H1 (cell line): ENCODE data around the gene TSC2. TPM values are rescaled to one million over a fixed set of nuclear protein-coding genes. Genes with fewer than 3 reads are reported as not detected.

Experiments
- CTCF ChIA-PET: fragments of 300-600 bp; sonication (Branson Sonifier 250); formaldehyde crosslinking; loops from one replicate; lab custom pipeline; 2021; ENCODE audit not compliant: partially characterized antibody; lab: Charles Lee
- POLR2A ChIA-PET: fragments of 300-600 bp; sonication (Branson Sonifier 250); formaldehyde crosslinking; loops from one replicate; lab custom pipeline; 2021; ENCODE audit warnings: inconsistent platforms; ENCODE audit not compliant: partially characterized antibody; lab: Charles Lee
- DNase-seq, 2 experiments: peaks; one replicate each; pipeline versions ENCODE4 v3.0.0 to v3.0.0-alpha.2; 2010 to 2022; ENCODE audit warnings: low spot score in 2 of 2, low read depth in 1 of 2, mixed read lengths in 1 of 2
- FAIRE-seq: peaks from 2 replicates; lab custom pipeline; 2011; peaks lifted over from hg19 to GRCh38; lab: Jason Lieb, UNC
- H2AFZ ChIP-seq: 2 replicates; pipeline ENCODE4 v1.8.1; 2012; ENCODE audit warnings: low read length, inconsistent platforms
- H2AK5ac ChIP-seq: 2 replicates; pipeline ENCODE4 v1.6.1; 2013; ENCODE audit warnings: low read depth, low read length
- H2BK120ac ChIP-seq: replicated peaks from 2 replicates; pipeline ENCODE3; 2013; ENCODE audit warnings: low read depth, low read length, inconsistent platforms
- H2BK12ac ChIP-seq: 2 replicates; pipeline ENCODE4 v1.6.1; 2013; ENCODE audit warnings: low read depth, low read length
- H2BK15ac ChIP-seq: 2 replicates; pipeline ENCODE4 v1.6.1; 2013; ENCODE audit warnings: low read length
- H2BK20ac ChIP-seq: 2 replicates; pipeline ENCODE4 v1.6.1; 2013; ENCODE audit warnings: low read length
- H2BK5ac ChIP-seq: 2 replicates; pipeline ENCODE4 v1.6.1; 2013; ENCODE audit warnings: low read depth, low read length
- H3K14ac ChIP-seq: 2 replicates; pipeline ENCODE4 v1.6.1; 2013; ENCODE audit warnings: inconsistent platforms; ENCODE audit not compliant: insufficient read length
- H3K18ac ChIP-seq: 2 replicates; pipeline ENCODE4 v1.6.1; 2013; ENCODE audit warnings: low read length; ENCODE audit errors: extremely low read depth
- H3K23ac ChIP-seq: 2 replicates; pipeline ENCODE4 v1.6.1; 2013; ENCODE audit warnings: inconsistent platforms; ENCODE audit not compliant: insufficient read length
- H3K23me2 ChIP-seq: 2 replicates; pipeline ENCODE4 v1.6.1; 2013; ENCODE audit warnings: low read depth, low read length
- H3K27ac ChIP-seq: 2 replicates; pipeline ENCODE4 v1.6.1; 2011; ENCODE audit warnings: low read depth, low read length, inconsistent platforms
- H3K27me3 ChIP-seq, 4 experiments: replicated peaks in 1 of 4; 1 replicate in 1 of 4; 2 replicates in 3 of 4; pipeline versions ENCODE4 v1.6.1 to v1.8.1; 2011 to 2013; ENCODE audit warnings: low read length in 3 of 4, mild to moderate bottlenecking in 3 of 4, inconsistent platforms in 2 of 4, mixed read lengths in 2 of 4, moderate library complexity in 1 of 4; ENCODE audit not compliant: control insufficient read depth in 3 of 4, insufficient read depth in 3 of 4; ENCODE audit errors: extremely low read depth in 1 of 4
- H3K36me3 ChIP-seq, 4 experiments: 2 replicates each; pipeline versions ENCODE4 v1.6.1 to v1.8.1; 2011 to 2013; ENCODE audit warnings: mild to moderate bottlenecking in 4 of 4, low read length in 3 of 4, moderate library complexity in 2 of 4, control low read depth in 1 of 4, inconsistent platforms in 1 of 4; ENCODE audit not compliant: insufficient read depth in 4 of 4, control insufficient read depth in 2 of 4
- H3K4ac ChIP-seq: replicated peaks from 2 replicates; pipeline ENCODE3; 2013; ENCODE audit warnings: low read length, low read depth, mixed read lengths, inconsistent platforms; ENCODE audit not compliant: insufficient read length
- H3K4me1 ChIP-seq, 4 experiments: replicated peaks in 1 of 4; 1 replicate in 1 of 4; 2 replicates in 3 of 4; pipeline versions ENCODE4 v1.6.1 to v1.8.1; 2011 to 2013; ENCODE audit warnings: low read length in 3 of 4, inconsistent platforms in 2 of 4, mixed read lengths in 1 of 4; ENCODE audit not compliant: insufficient read depth in 4 of 4, control insufficient read depth in 3 of 4
- H3K4me2 ChIP-seq, 2 experiments: 2 replicates each; pipeline versions ENCODE4 v1.6.1 to v1.8.1; 2011 to 2013; ENCODE audit warnings: low read depth in 2 of 2, low read length in 2 of 2, control low read depth in 1 of 2, inconsistent platforms in 1 of 2, mild to moderate bottlenecking in 1 of 2; ENCODE audit not compliant: insufficient read depth in 1 of 2
- H3K4me3 ChIP-seq, 4 experiments: fragments of 200-600, 300-600 bp in 1 of 4; sonication (generic), shearing (Covaris generic), sonication (Bioruptor Twin) in 1 of 4; 2 replicates each; pipeline versions ENCODE4 v1.5.1 to v1.8.1; 2011 to 2016; ENCODE audit warnings: low read length in 4 of 4, low read depth in 3 of 4, control low read depth in 2 of 4, inconsistent platforms in 2 of 4, mild to moderate bottlenecking in 2 of 4, mixed read lengths in 1 of 4, moderate library complexity in 1 of 4; ENCODE audit not compliant: insufficient read depth in 2 of 4; ENCODE audit errors: extremely low read depth in 1 of 4
- H3K56ac ChIP-seq: replicated peaks from 2 replicates; pipeline ENCODE3; 2013; ENCODE audit warnings: low read depth, mild to moderate bottlenecking, mixed read lengths, low read length, inconsistent platforms; ENCODE audit not compliant: insufficient read length
- H3K79me1 ChIP-seq: 2 replicates; pipeline ENCODE4 v1.6.1; 2013; ENCODE audit warnings: low read depth, low read length, control low read depth
- H3K79me2 ChIP-seq, 2 experiments: 2 replicates each; pipeline versions ENCODE4 v1.6.1 to v1.8.1; 2012 to 2013; ENCODE audit warnings: low read length in 2 of 2, mild to moderate bottlenecking in 2 of 2, inconsistent platforms in 1 of 2; ENCODE audit not compliant: insufficient read depth in 2 of 2, control insufficient read depth in 1 of 2
- H3K9ac ChIP-seq, 4 experiments: replicated peaks in 1 of 4; 1 replicate in 1 of 4; 2 replicates in 3 of 4; pipeline versions ENCODE4 v1.6.1 to v1.8.1; 2011 to 2013; ENCODE audit warnings: low read depth in 3 of 4, low read length in 3 of 4, control low read depth in 2 of 4, mild to moderate bottlenecking in 2 of 4, moderate library complexity in 2 of 4, inconsistent platforms in 1 of 4; ENCODE audit errors: extremely low read depth in 1 of 4
- H3K9me3 ChIP-seq, 2 experiments: 2 replicates each; pipeline versions ENCODE4 v1.6.1 to v1.8.1; 2012 to 2013; ENCODE audit warnings: mild to moderate bottlenecking in 2 of 2, moderate library complexity in 2 of 2, control low read depth in 1 of 2, inconsistent platforms in 1 of 2, low read depth in 1 of 2, low read length in 1 of 2, mixed read lengths in 1 of 2; ENCODE audit not compliant: insufficient read depth in 2 of 2
- H4K20me1 ChIP-seq, 2 experiments: replicated peaks in 1 of 2; 2 replicates each; pipeline versions ENCODE3 to v1.8.1; 2011 to 2013; ENCODE audit warnings: inconsistent platforms in 2 of 2, low read length in 2 of 2, mild to moderate bottlenecking in 1 of 2; ENCODE audit not compliant: insufficient read depth in 2 of 2, control insufficient read depth in 1 of 2
- H4K5ac ChIP-seq: 2 replicates; pipeline ENCODE4 v1.6.1; 2013; ENCODE audit warnings: low read length, low read depth, mixed read lengths, inconsistent platforms; ENCODE audit not compliant: insufficient read length
- H4K8ac ChIP-seq: 2 replicates; pipeline ENCODE4 v1.8.0; 2013; ENCODE audit warnings: mild to moderate bottlenecking, moderate library complexity, low read length, inconsistent platforms; ENCODE audit not compliant: insufficient read depth; ENCODE audit errors: extremely low read depth
- H4K91ac ChIP-seq: replicated peaks from 2 replicates; pipeline ENCODE3; 2013; ENCODE audit warnings: low read length, mixed read lengths, inconsistent platforms; ENCODE audit not compliant: insufficient read length
- KDM1A ChIP-seq: fragments of 200-600, 300-600 bp; sonication (generic); IDR thresholded peaks from 2 replicates; pipeline ENCODE4 v1.7.1; 2016; ENCODE audit warnings: mild to moderate bottlenecking, low read length, borderline replicate concordance
- KDM4A ChIP-seq: IDR thresholded peaks from one replicate; pipeline ENCODE4 v1.7.1; 2012; ENCODE audit warnings: low read depth, mild to moderate bottlenecking, moderate library complexity, low read length, inconsistent platforms; ENCODE audit not compliant: severe bottlenecking
- NRF1 ChIP-seq: IDR thresholded peaks from 2 replicates; pipeline ENCODE4 v1.6.1; 2011; ENCODE audit warnings: mild to moderate bottlenecking, low read depth, low read length, improper control_type of control experiment
- SIN3A ChIP-seq, 2 experiments: IDR thresholded peaks in 1 of 2; conservative IDR thresholded peaks in 1 of 2; 2 replicates each; pipeline ENCODE4 v1.6.1; 2011 to 2012; ENCODE audit warnings: low read length in 2 of 2, improper control_type of control experiment in 1 of 2, low read depth in 1 of 2, mild to moderate bottlenecking in 1 of 2
- SIRT6 ChIP-seq: IDR thresholded peaks from one replicate; pipeline ENCODE4 v1.7.1; 2012; ENCODE audit warnings: low read length, inconsistent platforms
- SP2 ChIP-seq: IDR thresholded peaks from 2 replicates; pipeline ENCODE4 v1.6.1; 2012; ENCODE audit warnings: mild to moderate bottlenecking, low read length, inconsistent platforms
- TBP ChIP-seq: IDR thresholded peaks from 2 replicates; pipeline ENCODE4 v1.6.1; 2011; ENCODE audit warnings: low read depth, low read length, improper control_type of control experiment
- WGBS, 2 experiments: shearing (Covaris generic) in 1 of 2; methylation state at CpG; one replicate each; pipeline versions ENCODE4 v1.1.6 to v1.1.7; 2013 to 2015; ENCODE audit warnings: low lambda C conversion rate in 2 of 2, mixed read lengths in 2 of 2, inconsistent platforms in 1 of 2, low coverage in 1 of 2, missing lambda C conversion rate in 1 of 2; ENCODE audit not compliant: insufficient replicate concordance in 2 of 2, insufficient coverage in 1 of 2, insufficient read length in 1 of 2; ENCODE audit errors: extremely low coverage in 1 of 2, missing lambda C conversion rate in 1 of 2; 5-methylcytosine and 5-hydroxymethylcytosine counted together
- polyA plus RNA-seq, 7 experiments: library from polyadenylated mRNA; depleted of rRNA in 3 of 7; stranded (reverse) in 5 of 7; unstranded in 2 of 7; fragments of >200 nt in 5 of 7; fragments of 200-250 nt in 2 of 7; gene quantifications; 1 replicate in 5 of 7; 2 replicates in 1 of 7; 4 replicates in 1 of 7; pipeline versions ENCODE4 v1.2.1 to v1.2.3, GENCODE V29; 2011 to 2013; ENCODE audit warnings: missing spikeins in 2 of 7, mixed read lengths in 2 of 7
- total RNA-seq: library from RNA; stranded (reverse); fragmentation: NEBNext Ultra II Directional; extraction: Animal tissue kit (Norgen Biotek cat#: 25700); gene quantifications from 2 replicates; pipeline ENCODE4 v1.2.1, GENCODE V29; 2021
- TF ChIP-seq, protein P1 (sequence below): IDR thresholded peaks from 2 replicates; pipeline ENCODE4 v1.6.1; 2012; ENCODE audit warnings: low read length, inconsistent platforms
- TF ChIP-seq, protein P2 (sequence below): IDR thresholded peaks from 2 replicates; pipeline ENCODE4 v1.6.1; 2012; ENCODE audit warnings: inconsistent platforms

TSC2 gene
- total and polyA plus RNA-seq, 2 of the 8 experiments (the other 6 are each of a cell fraction or from before 2014, with no cell fraction given), result 65.9 to 96.6 TPM

DNA sequence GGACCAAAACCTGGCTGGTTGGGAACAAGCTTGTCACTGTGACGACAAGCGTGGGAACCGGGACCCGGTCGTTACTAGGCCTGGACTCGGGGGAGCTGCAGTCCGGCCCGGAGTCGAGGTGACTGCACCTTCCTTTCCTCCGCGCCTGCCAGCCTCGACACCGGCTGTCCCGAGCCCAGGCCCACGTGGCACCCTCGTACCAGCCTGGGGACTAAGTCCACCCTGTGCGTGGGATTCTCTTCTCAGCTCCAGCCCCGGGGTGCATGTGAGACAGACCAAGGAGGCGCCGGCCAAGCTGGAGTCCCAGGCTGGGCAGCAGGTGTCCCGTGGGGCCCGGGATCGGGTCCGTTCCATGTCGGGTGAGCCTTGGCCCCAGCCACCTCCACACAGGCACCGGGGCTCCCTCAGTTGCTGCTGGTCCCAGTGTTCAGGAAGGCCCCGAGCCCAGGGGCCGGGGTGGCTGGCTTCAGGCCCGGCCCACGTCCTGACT is 31.6 kb downstream of the TSC2 start:
- Histone ChIP-seq H2BK20ac (no peak overlapping the region), H4K20me1 (peaks cover 4 to 5% of the 10 kb centered on the region in 2 experiments), H2BK12ac (no peak overlapping the region), H3K23ac (no peak overlapping the region), H2AFZ (no peak overlapping the region), H3K79me2 (no peaks in the 10 kb centered on the region), H2BK5ac (no peak overlapping the region), H2BK15ac (no peak overlapping the region), H4K8ac (no peak overlapping the region), H3K27me3 (no peaks in the 10 kb centered on the region), H4K5ac (no peak overlapping the region), H3K27ac (no peak overlapping the region), H3K4ac (no peak overlapping the region), H3K79me1 (no peaks in the 10 kb centered on the region), H3K23me2 (no peaks in the 10 kb centered on the region), H4K91ac (no peak overlapping the region), H2AK5ac (no peak overlapping the region), H3K36me3 (peaks cover 0 to 23% (median 2%) of the 10 kb centered on the region in 4 experiments; a peak in 5 of 8 replicates), H3K9me3 (no peaks in the 10 kb centered on the region), H3K18ac (no peak overlapping the region), H3K4me3 (no peak overlapping the region), H3K14ac (no peak overlapping the region), H3K9ac (no peak overlapping the region; a peak in 1 of 7 replicates), H3K4me1 (no peaks in the 10 kb centered on the region), H3K56ac (no peak overlapping the region), H3K4me2 (no peak overlapping the region), H2BK120ac (no peak overlapping the region)
- FAIRE-seq (no peak), DNase-seq (no peak)
- ChIA-PET POLR2A (interaction anchor here (0.7 to 8.8 kb wide), 8 partner anchors 12 to 133 kb away, joined by 3 to 50 read pairs (median 4); partner anchors contain the start of genes RPS2 and TBL3), CTCF (interaction anchor here (0.9 to 4.4 kb wide), 7 partner anchors 12 to 74 kb away, joined by 3 to 25 read pairs (median 6); partner anchors contain the start of genes NTHL1 and TSC2)
- WGBS, 2 experiments, result 94% methylated on average over 30 of the region's 30 CpGs; no CpG with 5 or more reads in 1 of the 2 experiments
- no peak for TF ChIP-seq SIRT6
- TF ChIP-seq TBP, result no peak
- TF ChIP-seq, protein P1, sequence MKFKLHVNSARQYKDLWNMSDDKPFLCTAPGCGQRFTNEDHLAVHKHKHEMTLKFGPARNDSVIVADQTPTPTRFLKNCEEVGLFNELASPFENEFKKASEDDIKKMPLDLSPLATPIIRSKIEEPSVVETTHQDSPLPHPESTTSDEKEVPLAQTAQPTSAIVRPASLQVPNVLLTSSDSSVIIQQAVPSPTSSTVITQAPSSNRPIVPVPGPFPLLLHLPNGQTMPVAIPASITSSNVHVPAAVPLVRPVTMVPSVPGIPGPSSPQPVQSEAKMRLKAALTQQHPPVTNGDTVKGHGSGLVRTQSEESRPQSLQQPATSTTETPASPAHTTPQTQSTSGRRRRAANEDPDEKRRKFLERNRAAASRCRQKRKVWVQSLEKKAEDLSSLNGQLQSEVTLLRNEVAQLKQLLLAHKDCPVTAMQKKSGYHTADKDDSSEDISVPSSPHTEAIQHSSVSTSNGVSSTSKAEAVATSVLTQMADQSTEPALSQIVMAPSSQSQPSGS, result no peak
- no peak for TF ChIP-seq NRF1
- TF ChIP-seq KDM1A, result no peak
- no peak for TF ChIP-seq KDM4A
- TF ChIP-seq, protein P2, sequence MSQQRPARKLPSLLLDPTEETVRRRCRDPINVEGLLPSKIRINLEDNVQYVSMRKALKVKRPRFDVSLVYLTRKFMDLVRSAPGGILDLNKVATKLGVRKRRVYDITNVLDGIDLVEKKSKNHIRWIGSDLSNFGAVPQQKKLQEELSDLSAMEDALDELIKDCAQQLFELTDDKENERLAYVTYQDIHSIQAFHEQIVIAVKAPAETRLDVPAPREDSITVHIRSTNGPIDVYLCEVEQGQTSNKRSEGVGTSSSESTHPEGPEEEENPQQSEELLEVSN, result no peak
- no peak for TF ChIP-seq SP2
- TF ChIP-seq SIN3A (conservative IDR thresholded peaks at IDR 0.05 in 1 of 2, IDR thresholded peaks at IDR 0.05 in 1 of 2; ENCODE audit: low read depth in 1 of 2, low read length in 2 of 2), result no peak
